ENCODE data around the gene GAMT.
A peak's percentile ranks its signal among the peaks of the same experiment; 100 is the strongest.

The GAMT gene

DNA sequence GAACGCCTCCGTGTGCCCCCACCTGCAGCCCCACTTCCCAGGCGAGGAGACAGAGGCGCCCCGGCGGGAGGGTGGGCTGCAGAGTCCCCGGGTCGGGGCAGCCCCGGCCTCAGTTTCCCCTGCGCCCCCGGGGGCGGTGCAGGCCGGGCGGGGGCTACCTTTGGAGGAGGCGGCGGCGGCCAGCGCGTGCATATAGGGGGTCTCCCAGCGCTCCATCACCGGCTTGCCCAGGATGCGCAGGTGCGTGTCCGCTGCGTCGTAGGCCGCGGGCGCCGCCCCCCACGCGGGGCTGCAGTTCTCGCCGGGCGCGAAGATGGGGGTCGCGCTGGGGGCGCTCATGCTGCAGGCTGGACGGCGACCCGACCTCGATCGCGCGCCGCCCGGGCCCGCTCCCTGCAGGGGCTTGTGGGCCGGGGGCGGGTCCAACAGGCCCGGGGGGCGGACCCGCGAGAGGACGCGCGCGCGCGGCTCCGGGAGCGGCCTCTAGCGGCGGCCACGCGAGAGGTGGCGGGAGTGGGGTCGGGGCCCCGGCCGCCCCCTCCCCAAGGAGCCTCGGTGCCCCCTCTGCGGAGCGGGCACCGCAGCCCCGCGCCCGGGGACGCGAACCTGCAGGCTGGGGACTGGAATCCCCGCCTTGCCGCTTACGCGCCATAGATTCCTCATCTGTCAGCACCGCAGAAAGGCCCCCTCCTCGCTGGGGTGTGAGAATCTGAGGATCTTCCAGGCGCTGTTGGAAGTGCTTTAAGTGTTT is at the start of gene GAMT:
Gene GAMT (minus strand): TSS at position 405 of the 751 bp plus-strand sequence. CDS start 66 bp downstream, at position 339.
- H3K27me3 ChIP-seq (ENCODE audit: control insufficient read depth, insufficient read depth, low read length), result peaks cover 10% of the 10 kb centered on the region
- H3K9me3 ChIP-seq (ENCODE audit: control insufficient read depth, low read depth, low read length), result no peaks in the 10 kb centered on the region
- H3K9ac ChIP-seq (ENCODE audit: low read length), result no peak within 1 kb of the TSS
- no peaks in the 10 kb centered on the region for H3K4me1 ChIP-seq (ENCODE audit: control insufficient read depth, low read depth, low read length)
- H3K36me3 ChIP-seq (ENCODE audit: control insufficient read depth, low read depth, low read length), result no peaks in the 10 kb centered on the region
- H3K4me3 ChIP-seq (ENCODE audit: low read length), result peak within 1 kb of the TSS; percentile 28
- H3K27ac ChIP-seq (ENCODE audit: low read length), result no peak within 1 kb of the TSS

DNA sequence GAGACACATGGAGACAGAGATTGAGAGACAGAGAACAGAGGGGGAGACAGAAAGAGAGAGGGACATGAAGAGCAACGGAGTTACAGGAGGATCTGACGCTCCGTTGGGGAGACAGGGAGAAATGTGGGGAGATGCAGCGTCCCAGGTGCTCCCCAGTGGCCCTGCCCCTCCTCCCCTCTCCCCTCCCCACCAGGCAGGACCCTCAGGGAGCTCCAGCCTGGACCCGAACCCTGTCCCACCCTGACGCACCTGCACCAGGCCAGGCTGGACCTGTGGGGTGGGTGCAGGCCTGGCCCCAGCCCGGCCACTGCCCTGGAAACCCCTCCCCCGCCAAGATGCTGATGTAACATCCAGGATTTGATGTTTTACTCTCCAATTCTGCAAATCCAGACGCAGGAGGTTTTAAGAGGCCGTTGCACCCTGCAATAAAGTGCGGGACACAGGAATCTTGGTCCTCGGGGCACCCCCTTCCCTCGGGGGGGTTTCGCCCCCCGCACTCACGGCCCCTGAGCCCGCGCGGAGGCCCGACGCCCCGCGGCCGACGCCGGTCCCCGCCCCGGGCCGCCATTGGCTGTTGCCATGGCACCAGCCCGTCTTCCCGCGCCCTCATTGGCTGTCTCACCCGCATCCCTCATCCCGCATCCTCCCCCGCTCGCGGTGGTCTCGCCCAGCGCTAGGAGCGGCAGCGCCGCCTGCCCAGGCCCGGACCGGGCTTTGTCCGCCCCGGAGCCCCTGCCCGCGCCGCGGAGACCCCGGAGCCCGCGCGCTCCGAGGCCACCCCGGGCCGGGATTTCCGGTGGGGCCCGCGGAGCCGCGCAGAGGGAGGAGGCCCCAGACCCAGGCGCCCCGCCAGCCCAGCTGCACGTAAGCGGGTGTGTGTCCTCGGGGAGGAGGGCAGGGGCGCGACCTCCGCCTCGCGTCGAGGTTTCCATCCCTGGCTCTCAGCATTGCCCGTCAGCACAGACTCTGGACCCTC is 48.4 kb upstream of the GAMT start, which contains the start of gene APC2:
Gene APC2 (plus strand): TSS at position 655 of the 976 bp plus-strand sequence. CDS start 2,881 bp downstream, outside the sequence.
- peaks cover 7% of the 10 kb centered on the region for H3K4me1 ChIP-seq (ENCODE audit: control insufficient read depth, low read depth, low read length)
- peak within 1 kb of the TSS; percentile 27 for H3K4me3 ChIP-seq (ENCODE audit: low read length)
- peak within 1 kb of the TSS; percentile 20 for H3K9ac ChIP-seq (ENCODE audit: low read length)
- no peaks in the 10 kb centered on the region for H3K36me3 ChIP-seq (ENCODE audit: control insufficient read depth, low read depth, low read length)
- peaks cover 98% of the 10 kb centered on the region for H3K27me3 ChIP-seq (ENCODE audit: control insufficient read depth, insufficient read depth, low read length)
- no peak within 1 kb of the TSS for H3K27ac ChIP-seq (ENCODE audit: low read length)
- H3K9me3 ChIP-seq (ENCODE audit: control insufficient read depth, low read depth, low read length), result no peaks in the 10 kb centered on the region

DNA sequence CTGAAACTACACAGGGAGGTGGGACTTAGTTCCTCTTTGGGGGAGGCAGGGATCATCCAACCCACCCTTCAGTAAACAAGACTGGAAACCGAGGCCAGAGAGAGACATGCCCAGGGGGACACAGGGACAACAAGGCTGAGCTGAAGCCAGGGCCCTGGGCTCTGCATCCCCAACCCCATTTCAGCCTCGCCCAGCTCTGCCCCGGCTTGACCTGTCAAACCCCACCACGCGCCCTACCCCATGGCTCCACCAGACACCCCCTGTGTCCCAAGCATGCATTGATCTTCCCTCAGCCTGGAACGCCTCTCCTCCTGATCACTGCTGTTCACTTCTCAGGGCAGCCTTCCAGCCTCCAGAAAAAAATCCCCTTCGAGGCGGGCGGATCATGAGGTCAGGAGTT is 46.6 kb upstream of the GAMT start:
- H3K27ac ChIP-seq (ENCODE audit: low read length), result no peak overlapping the region
- peaks cover 88% of the 10 kb centered on the region for H3K27me3 ChIP-seq (ENCODE audit: control insufficient read depth, insufficient read depth, low read length)
- H3K36me3 ChIP-seq (ENCODE audit: control insufficient read depth, low read depth, low read length), result no peaks in the 10 kb centered on the region
- peaks cover 7% of the 10 kb centered on the region for H3K4me1 ChIP-seq (ENCODE audit: control insufficient read depth, low read depth, low read length)
- no peaks in the 10 kb centered on the region for H3K9me3 ChIP-seq (ENCODE audit: control insufficient read depth, low read depth, low read length)
- H3K9ac ChIP-seq (ENCODE audit: low read length), result no peak overlapping the region
- H3K4me3 ChIP-seq (ENCODE audit: low read length), result no peak overlapping the region

- peaks cover 4% of the 10 kb centered on the region for H3K4me1 ChIP-seq (ENCODE audit: control insufficient read depth, low read depth, low read length)
- H3K4me3 ChIP-seq (ENCODE audit: low read length), result no peak overlapping the region
- no peaks in the 10 kb centered on the region for H3K9me3 ChIP-seq (ENCODE audit: control insufficient read depth, low read depth, low read length)
- H3K27ac ChIP-seq (ENCODE audit: low read length), result no peak overlapping the region
- H3K9ac ChIP-seq (ENCODE audit: low read length), result no peak overlapping the region
- H3K36me3 ChIP-seq (ENCODE audit: control insufficient read depth, low read depth, low read length), result no peaks in the 10 kb centered on the region
- peaks cover 84% of the 10 kb centered on the region for H3K27me3 ChIP-seq (ENCODE audit: control insufficient read depth, insufficient read depth, low read length)
Measured at GRCh38 chr19:1447504-1447903, 46.2 kb upstream of the GAMT start.

DNA sequence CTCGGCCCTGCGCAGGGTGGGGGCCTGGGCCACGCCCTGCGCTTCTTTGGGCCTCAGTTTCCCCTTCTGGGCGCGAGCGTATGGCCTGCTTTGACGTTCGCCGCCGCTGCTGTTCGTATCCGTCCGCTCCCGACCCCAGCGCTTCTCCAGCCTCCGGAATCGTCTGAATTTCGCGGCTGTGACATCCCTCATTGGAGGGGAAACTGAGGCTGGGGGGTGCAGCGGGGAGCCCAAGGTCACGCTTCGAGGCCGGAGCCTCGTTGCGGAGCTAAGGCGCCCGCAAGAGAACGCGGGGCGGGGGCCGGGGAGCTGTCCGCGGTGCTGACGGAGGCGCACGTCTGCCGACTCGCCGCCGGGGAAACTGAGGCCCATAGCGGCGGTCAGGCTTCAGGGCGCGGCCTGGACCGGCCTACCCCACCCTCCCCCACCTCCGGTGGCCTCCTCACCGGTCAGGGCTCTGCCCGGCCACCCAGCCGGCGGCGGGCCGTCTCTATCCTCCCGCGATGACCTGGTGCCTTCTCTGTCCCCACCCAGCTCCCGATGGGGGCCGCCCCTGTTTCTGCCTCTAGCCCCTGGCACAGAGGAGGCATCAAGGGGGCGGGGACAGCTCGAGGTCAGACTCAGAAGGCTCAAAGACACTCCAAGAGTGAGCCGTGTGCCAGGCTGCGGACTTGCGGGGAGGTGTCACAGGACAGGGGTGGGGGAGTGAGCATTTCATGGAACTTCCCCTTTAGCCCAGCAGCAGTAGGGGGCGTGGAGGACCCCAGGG is 45.6 kb upstream of the GAMT start:
- H3K9me3 ChIP-seq (ENCODE audit: control insufficient read depth, low read depth, low read length), result no peaks in the 10 kb centered on the region
- H3K27me3 ChIP-seq (ENCODE audit: control insufficient read depth, insufficient read depth, low read length), result peaks cover 77% of the 10 kb centered on the region
- H3K4me1 ChIP-seq (ENCODE audit: control insufficient read depth, low read depth, low read length), result no peaks in the 10 kb centered on the region
- H3K36me3 ChIP-seq (ENCODE audit: control insufficient read depth, low read depth, low read length), result peaks cover 2% of the 10 kb centered on the region
- H3K9ac ChIP-seq (ENCODE audit: low read length), result no peak overlapping the region
- H3K4me3 ChIP-seq (ENCODE audit: low read length), result no peak overlapping the region
- no peak overlapping the region for H3K27ac ChIP-seq (ENCODE audit: low read length)

- Histone ChIP-seq H3K4me1 (ENCODE audit: control insufficient read depth, low read depth, low read length) (no peaks in the 10 kb centered on the region), H3K9ac (ENCODE audit: low read length) (no peak overlapping the region)
Measured at GRCh38 chr19:1445932-1446712, 44.8 kb upstream of the GAMT start.

DNA sequence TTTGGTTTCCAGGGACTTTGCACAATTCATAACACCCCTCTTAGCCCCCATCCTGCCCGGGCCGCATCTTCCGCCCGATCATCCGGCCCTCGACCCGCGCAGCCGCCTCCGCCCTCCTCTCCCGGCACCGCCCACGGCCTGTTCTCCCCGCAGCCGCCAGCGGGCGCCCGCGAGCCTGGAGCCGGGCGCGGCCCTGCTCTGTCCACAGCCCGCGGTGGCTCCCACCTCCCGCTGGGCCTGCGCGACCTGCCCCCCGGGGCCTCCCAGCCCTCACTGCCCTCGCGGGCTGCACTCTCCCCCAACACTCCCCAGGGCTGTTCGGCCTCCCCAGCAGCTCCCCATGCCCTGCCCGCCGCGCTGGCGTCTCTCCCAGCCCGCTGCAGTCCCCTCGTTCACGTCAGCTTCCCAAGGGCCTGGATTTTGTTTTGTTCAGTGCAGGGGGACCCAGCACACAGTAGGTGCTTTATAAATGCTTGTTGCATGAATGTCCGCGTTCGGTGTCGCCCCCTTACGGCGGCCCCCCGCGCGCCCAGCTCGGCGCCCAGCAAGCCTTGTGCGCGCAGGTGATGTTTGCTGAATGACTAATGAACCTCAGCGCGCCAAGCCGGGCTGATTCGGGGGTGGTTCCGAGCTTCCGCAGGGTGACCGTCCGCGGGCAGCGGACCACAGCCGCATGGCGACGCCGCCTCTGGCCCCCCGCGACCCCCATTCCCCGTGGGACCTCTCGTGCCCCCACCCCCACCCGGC is 44.0 kb upstream of the GAMT start:
- Histone ChIP-seq H3K27ac (ENCODE audit: low read length) (no peak overlapping the region), H3K4me1 (ENCODE audit: control insufficient read depth, low read depth, low read length) (no peaks in the 10 kb centered on the region), H3K9ac (ENCODE audit: low read length) (no peak overlapping the region)

More at GRCh38 chr19:1445932-1446712, 44.8 kb upstream of the GAMT start:
- H3K4me3 ChIP-seq (ENCODE audit: low read length), result peak overlapping the region; percentile 24
- peaks cover 70% of the 10 kb centered on the region for H3K27me3 ChIP-seq (ENCODE audit: control insufficient read depth, insufficient read depth, low read length)
- no peaks in the 10 kb centered on the region for H3K9me3 ChIP-seq (ENCODE audit: control insufficient read depth, low read depth, low read length)
- no peak overlapping the region for H3K27ac ChIP-seq (ENCODE audit: low read length)
- H3K36me3 ChIP-seq (ENCODE audit: control insufficient read depth, low read depth, low read length), result peaks cover 10% of the 10 kb centered on the region

DNA sequence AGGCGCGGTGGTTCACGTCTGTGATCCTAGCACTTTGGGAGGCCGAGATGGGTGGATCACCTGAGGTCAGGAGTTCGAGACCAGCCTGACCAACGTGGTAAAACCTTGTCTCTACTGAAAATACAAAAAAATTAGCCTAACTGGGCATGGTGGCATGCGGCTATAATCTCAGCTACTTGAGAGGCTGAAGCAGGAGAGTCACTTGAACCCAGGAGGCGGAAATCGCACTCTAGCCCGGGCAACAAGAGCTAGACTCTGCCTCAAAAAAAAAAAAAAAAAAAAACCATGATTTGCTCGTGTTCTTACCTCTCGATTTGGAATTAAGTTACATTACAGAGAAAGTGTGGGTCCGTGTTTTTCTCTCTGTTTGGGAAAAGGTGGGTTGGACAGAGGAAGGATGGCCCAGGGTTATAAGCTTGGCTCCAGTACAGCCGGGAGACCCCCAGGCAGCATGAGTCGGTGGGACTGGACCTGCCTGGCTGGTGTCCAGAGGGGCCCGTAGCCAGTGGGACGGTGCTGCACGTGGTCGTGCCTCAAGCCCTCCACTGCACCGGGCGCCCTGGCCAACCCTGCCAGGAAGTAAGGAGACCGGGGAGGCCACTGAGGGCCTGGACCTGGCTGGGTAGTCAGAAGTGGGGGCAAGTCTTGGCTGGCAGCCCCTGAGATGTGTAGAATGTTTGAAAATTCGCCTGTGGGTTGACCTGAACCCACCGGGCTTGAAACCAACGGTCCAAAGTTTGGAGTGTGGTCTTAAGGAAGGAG is 40.5 kb upstream of the GAMT start:
- no peaks in the 10 kb centered on the region for H3K9me3 ChIP-seq (ENCODE audit: control insufficient read depth, low read depth, low read length)
- no peak overlapping the region for H3K27ac ChIP-seq (ENCODE audit: low read length)
- H3K36me3 ChIP-seq (ENCODE audit: control insufficient read depth, low read depth, low read length), result peaks cover 24% of the 10 kb centered on the region
- no peak overlapping the region for H3K9ac ChIP-seq (ENCODE audit: low read length)
- peaks cover 27% of the 10 kb centered on the region for H3K27me3 ChIP-seq (ENCODE audit: control insufficient read depth, insufficient read depth, low read length)
- no peaks in the 10 kb centered on the region for H3K4me1 ChIP-seq (ENCODE audit: control insufficient read depth, low read depth, low read length)
- no peak overlapping the region for H3K4me3 ChIP-seq (ENCODE audit: low read length)

More for the DNA sequence above, 44.0 kb upstream of the GAMT start:
- Histone ChIP-seq H3K9me3 (ENCODE audit: control insufficient read depth, low read depth, low read length) (no peaks in the 10 kb centered on the region), H3K4me3 (ENCODE audit: low read length) (peak overlapping the region; percentile 62), H3K27me3 (ENCODE audit: control insufficient read depth, insufficient read depth, low read length) (peaks cover 62% of the 10 kb centered on the region), H3K36me3 (ENCODE audit: control insufficient read depth, low read depth, low read length) (peaks cover 17% of the 10 kb centered on the region)

- no peak overlapping the region for H3K27ac ChIP-seq (ENCODE audit: low read length)
- no peaks in the 10 kb centered on the region for H3K9me3 ChIP-seq (ENCODE audit: control insufficient read depth, low read depth, low read length)
- H3K36me3 ChIP-seq (ENCODE audit: control insufficient read depth, low read depth, low read length), result peaks cover 24% of the 10 kb centered on the region
- H3K4me1 ChIP-seq (ENCODE audit: control insufficient read depth, low read depth, low read length), result no peaks in the 10 kb centered on the region
- H3K27me3 ChIP-seq (ENCODE audit: control insufficient read depth, insufficient read depth, low read length), result peaks cover 19% of the 10 kb centered on the region
- no peak overlapping the region for H3K4me3 ChIP-seq (ENCODE audit: low read length)
- no peak overlapping the region for H3K9ac ChIP-seq (ENCODE audit: low read length)
Measured at GRCh38 chr19:1441022-1441426, 39.7 kb upstream of the GAMT start.
